Tibial nerve (tissue), 4 donors: Measurements from ENCODE around the gene ANXA8.
"Not testable (repeated sequence)": the region's sequence is repeated elsewhere in the genome, so short reads cannot be mapped to it uniquely, and the experiment has no call there.

ENCODE experiments used
- EP300 ChIP-seq, 2 donors: sonication (generic); formaldehyde crosslinking; IDR thresholded peaks; one replicate each; pipeline ENCODE4 v1.6.1; 2017; ENCODE audit warnings: antibody characterized with exemption in 2 of 2, mild to moderate bottlenecking in 1 of 2
- POLR2A ChIP-seq, 2 donors: fragments of 450-650 bp; IDR thresholded peaks; one replicate each; pipeline ENCODE4 v1.6.1; 2017; ENCODE audit warnings: antibody characterized with exemption in 2 of 2, mild to moderate bottlenecking in 2 of 2, moderate library complexity in 2 of 2
- TF ChIP-seq, protein P1 (sequence below), 5 experiments: fragments of 200-600 bp in 3 of 5; fragments of 450-650 bp in 2 of 5; sonication (generic) in 3 of 5; IDR thresholded peaks; one replicate each; pipeline ENCODE4 v1.5.1; 2016 to 2019; ENCODE audit warnings: antibody characterized with exemption in 5 of 5, mild to moderate bottlenecking in 3 of 5, moderate library complexity in 2 of 5

GRCh38 chr10:47477078-47477477, 6.8 kb downstream of the ANXA8 start:
- TF ChIP-seq, protein P1, sequence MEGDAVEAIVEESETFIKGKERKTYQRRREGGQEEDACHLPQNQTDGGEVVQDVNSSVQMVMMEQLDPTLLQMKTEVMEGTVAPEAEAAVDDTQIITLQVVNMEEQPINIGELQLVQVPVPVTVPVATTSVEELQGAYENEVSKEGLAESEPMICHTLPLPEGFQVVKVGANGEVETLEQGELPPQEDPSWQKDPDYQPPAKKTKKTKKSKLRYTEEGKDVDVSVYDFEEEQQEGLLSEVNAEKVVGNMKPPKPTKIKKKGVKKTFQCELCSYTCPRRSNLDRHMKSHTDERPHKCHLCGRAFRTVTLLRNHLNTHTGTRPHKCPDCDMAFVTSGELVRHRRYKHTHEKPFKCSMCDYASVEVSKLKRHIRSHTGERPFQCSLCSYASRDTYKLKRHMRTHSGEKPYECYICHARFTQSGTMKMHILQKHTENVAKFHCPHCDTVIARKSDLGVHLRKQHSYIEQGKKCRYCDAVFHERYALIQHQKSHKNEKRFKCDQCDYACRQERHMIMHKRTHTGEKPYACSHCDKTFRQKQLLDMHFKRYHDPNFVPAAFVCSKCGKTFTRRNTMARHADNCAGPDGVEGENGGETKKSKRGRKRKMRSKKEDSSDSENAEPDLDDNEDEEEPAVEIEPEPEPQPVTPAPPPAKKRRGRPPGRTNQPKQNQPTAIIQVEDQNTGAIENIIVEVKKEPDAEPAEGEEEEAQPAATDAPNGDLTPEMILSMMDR (IDR thresholded peaks at IDR 0.05) = not testable (repeated sequence)
- TF ChIP-seq POLR2A, EP300 (IDR thresholded peaks at IDR 0.05): not testable (repeated sequence)
